ENCODE results near the gene SFXN4.

DNA sequence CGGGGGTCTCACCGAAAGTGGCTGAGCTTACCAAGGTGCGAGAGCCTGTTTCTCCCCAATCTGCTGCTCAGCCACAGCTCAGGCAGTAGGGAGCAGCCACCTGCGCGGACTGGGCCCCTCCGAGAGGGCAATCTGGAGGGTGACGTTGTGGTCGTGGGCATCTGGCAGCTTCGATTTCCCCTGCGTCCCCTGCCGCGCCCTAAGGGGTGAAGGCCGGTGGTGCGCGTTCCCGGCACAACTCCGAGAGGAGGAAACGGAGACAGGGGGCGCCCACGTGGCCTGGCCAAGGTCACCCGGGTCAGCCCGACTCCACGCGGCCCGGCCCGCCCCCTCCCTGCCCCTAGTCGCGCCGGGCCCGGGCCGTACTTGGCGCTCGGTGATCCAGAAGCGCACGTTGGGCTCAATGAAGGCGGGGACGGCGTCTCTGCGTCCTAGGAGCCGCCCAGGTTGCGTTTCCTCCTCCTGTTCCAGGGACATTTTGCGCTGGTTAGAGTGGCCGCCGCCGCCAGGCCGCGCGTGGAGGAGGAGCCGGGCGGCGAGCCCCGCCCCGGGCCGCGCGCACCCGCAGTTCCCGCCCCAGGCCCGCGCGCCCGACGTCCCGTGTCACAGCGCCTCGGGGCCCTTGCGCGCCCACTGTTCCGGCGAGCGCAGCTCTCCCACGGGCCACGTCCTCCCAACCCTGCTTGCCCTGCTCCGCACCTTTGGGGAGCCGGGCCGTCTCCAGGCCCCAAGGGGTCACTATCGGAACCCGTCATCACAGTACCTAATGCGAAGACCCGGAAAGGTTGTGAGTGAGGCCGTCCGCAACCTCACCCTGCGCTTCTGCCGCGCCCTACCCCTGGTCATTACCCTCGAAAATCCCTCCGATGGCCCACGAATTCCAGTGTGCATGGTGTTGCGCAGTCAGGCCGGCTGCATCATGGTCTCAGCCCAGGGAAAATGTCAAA lies at the start of gene SFXN4:
- TF ChIP-seq, protein P1, sequence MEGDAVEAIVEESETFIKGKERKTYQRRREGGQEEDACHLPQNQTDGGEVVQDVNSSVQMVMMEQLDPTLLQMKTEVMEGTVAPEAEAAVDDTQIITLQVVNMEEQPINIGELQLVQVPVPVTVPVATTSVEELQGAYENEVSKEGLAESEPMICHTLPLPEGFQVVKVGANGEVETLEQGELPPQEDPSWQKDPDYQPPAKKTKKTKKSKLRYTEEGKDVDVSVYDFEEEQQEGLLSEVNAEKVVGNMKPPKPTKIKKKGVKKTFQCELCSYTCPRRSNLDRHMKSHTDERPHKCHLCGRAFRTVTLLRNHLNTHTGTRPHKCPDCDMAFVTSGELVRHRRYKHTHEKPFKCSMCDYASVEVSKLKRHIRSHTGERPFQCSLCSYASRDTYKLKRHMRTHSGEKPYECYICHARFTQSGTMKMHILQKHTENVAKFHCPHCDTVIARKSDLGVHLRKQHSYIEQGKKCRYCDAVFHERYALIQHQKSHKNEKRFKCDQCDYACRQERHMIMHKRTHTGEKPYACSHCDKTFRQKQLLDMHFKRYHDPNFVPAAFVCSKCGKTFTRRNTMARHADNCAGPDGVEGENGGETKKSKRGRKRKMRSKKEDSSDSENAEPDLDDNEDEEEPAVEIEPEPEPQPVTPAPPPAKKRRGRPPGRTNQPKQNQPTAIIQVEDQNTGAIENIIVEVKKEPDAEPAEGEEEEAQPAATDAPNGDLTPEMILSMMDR (conservative IDR thresholded peaks at IDR 0.05; ENCODE audit: low read length): no peak
- no peak for TF ChIP-seq EZH2phosphoT487 (IDR thresholded peaks at IDR 0.05; ENCODE audit: borderline replicate concordance)

All from Loucy (cell line).